HAP-1 (cell line): ENCODE measurements around the gene CLDN1.

Experiments used
- DNase-seq, 2 experiments: peaks; one replicate each; pipeline ENCODE4 v3.0.0-alpha.2; 2016 to 2020; ENCODE audit warnings: low spot score in 2 of 2
- H3K27me3 ChIP-seq: fragments of 250-450 bp; sonication (Bioruptor Pico); 2 replicates; pipeline ENCODE4 v1.5.1; 2020; ENCODE audit warnings: low read depth, mild to moderate bottlenecking, moderate library complexity
- H3K36me3 ChIP-seq: fragments of 250-450 bp; sonication (Bioruptor Pico); replicated peaks from 2 replicates; pipeline ENCODE4 v1.5.1; 2020; ENCODE audit warnings: mild to moderate bottlenecking
- H3K4me1 ChIP-seq: fragments of 250-450 bp; sonication (Bioruptor Pico); 2 replicates; pipeline ENCODE4 v1.5.1; 2020; ENCODE audit warnings: mild to moderate bottlenecking
- H3K4me3 ChIP-seq: fragments of 250-450 bp; sonication (Bioruptor Pico); 2 replicates; pipeline ENCODE4 v1.5.1; 2020; ENCODE audit warnings: mild to moderate bottlenecking, moderate library complexity
- H3K9me3 ChIP-seq: fragments of 250-450 bp; sonication (Bioruptor Pico); 2 replicates; pipeline ENCODE4 v1.5.1; 2020; ENCODE audit warnings: mild to moderate bottlenecking, moderate library complexity
- in situ Hi-C: fragments of 300-500 bp; cut with MboI; formaldehyde crosslinking; loops from 3 replicates; pipeline ENCODE4 v1.14.3; 2020; ENCODE audit warnings: low sequenced_read_pairs, inconsistent platforms, mixed read lengths

CLDN1 gene

DNA sequence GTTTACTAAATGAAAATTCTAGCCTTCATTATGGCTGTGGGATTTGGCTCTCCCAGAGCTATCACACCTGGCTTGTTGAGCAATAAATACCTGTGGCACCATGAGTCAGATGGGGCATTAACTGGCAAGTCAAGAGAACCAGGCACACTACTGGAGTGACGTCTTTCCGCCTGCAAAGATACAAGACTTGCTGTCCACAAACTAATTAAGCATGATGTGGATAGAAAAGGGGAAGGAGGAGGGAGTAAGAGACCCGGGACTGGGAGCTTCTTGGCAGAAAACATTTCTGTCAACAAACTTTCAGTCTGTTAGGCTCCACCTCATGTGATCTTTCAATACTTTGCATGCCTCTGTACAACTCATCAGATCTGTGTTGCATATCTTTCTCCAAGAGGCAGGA, 56.5 kb downstream of the CLDN1 start:
- no peaks in the 10 kb centered on the region for H3K4me1 ChIP-seq
- H3K36me3 ChIP-seq, result no peaks in the 10 kb centered on the region
- in situ Hi-C loops, result no loop called here
- no peaks in the 10 kb centered on the region for H3K27me3 ChIP-seq
- no peak overlapping the region for H3K4me3 ChIP-seq
- no peaks in the 10 kb centered on the region for H3K9me3 ChIP-seq
- DNase-seq, result no peak

DNA sequence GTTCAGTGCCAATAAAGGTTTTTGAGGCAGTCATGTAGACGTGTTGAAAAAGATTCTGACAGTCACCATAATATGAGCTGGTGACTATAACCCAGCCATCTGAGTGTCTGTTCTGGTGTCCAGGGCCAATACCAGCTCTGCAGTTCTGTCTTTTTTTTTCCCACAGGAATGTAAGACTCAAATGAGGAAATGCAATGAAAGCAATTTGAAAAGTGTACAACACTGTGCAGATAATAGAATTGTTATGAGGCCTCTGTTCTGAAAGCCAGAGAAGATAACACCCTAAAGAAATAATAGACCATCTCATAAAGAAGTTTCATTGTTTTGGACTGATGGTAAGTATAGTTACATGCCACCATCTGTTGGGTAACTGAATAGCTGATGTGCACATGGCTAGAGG, 57.1 kb downstream of the CLDN1 start:
- no peak overlapping the region for H3K4me3 ChIP-seq
- in situ Hi-C loops, result no loop called here
- H3K9me3 ChIP-seq, result no peaks in the 10 kb centered on the region
- DNase-seq, result no peak
- H3K27me3 ChIP-seq, result no peaks in the 10 kb centered on the region
- no peaks in the 10 kb centered on the region for H3K4me1 ChIP-seq
- H3K36me3 ChIP-seq, result no peaks in the 10 kb centered on the region

DNA sequence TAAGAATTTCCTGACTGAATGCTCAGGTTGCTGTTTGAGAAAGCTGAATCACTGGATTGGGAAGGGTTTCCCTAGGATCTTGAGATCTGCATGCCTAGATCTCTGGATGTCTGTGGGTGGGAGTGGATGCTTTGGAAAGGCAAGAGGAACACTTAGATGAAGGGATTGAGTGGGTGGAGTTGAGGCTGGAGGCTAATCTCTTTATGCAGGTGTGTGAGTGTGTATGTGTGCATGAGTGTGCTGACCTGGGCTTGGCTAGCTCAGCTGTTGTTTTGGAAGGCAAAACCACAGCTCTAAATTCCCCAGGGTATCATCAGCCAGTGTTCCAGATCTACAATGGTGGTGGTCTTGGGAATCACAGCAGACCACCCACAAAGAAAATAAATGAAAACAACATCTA, 60.5 kb downstream of the CLDN1 start:
- Histone ChIP-seq H3K27me3 (no peaks in the 10 kb centered on the region), H3K4me3 (no peak overlapping the region), H3K9me3 (no peaks in the 10 kb centered on the region), H3K36me3 (no peaks in the 10 kb centered on the region), H3K4me1 (no peaks in the 10 kb centered on the region)
- DNase-seq, result no peak
- in situ Hi-C loops, result no loop called here

DNA sequence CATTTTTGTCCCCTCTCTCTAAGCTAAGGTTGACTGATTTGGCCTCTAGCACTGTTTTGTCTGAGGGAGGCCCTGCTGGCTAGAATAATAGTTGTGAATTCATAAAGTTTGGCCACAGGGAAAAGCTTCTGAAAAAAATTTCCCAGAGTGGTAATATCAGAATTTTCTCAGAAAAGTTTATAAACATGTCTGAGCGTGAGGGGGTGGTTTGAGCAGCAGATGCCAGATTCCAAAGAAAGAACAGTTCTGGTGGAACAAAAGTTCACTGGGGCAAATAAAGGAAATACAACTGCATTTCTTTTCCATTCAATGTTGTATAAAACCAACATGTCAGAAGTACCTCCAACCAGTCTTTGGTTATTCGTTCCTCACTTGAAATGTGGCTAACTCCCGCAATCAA, 61.2 kb downstream of the CLDN1 start:
- DNase-seq, result no peak
- in situ Hi-C loops, result no loop called here
- H3K4me1 ChIP-seq, result no peaks in the 10 kb centered on the region
- H3K36me3 ChIP-seq, result no peaks in the 10 kb centered on the region
- no peak overlapping the region for H3K4me3 ChIP-seq
- no peaks in the 10 kb centered on the region for H3K27me3 ChIP-seq
- H3K9me3 ChIP-seq, result no peaks in the 10 kb centered on the region

DNA sequence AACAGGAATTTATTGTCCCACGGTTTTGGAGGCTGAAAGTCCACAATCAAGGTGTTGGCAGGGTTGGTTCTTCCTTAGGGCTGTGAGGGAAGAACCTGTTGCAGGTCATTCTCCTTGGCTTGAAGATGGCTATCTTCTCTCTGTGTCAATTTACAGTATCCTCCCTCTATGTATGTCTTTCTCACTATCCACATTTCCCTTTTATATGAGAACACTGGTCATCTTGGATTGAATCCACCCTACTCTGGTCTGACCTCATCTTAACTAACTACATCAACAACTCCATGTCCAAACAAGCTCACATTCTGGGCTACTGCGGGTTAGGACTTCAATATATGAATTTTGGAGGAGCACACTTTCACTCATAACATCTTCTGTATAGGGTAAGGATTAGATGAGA, 61.9 kb downstream of the CLDN1 start:
- Histone ChIP-seq H3K27me3 (no peaks in the 10 kb centered on the region), H3K36me3 (no peaks in the 10 kb centered on the region), H3K9me3 (no peaks in the 10 kb centered on the region), H3K4me3 (no peak overlapping the region), H3K4me1 (no peaks in the 10 kb centered on the region)
- DNase-seq, result no peak
- in situ Hi-C loops, result no loop called here

DNA sequence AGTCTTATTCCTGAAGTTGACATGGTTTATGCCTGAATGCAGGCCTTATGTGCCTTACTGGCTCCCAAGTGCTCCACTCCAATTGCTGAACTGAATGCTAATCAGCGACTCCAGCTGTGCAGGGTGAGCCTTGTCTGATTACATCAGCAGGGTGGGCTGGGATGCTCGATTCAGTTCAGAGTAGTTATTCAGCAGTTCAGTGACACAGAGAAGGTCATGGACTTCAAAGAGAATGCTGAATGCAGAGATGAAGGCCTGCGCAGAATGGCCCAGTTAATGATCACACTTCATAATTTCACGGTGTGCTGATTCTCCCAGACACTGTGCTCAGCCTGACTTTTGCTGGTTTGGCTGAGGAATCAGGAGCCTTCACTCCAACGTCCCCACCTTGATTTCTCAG, 63.6 kb downstream of the CLDN1 start:
- Histone ChIP-seq H3K27me3 (no peaks in the 10 kb centered on the region), H3K4me3 (no peak overlapping the region), H3K4me1 (no peaks in the 10 kb centered on the region), H3K36me3 (no peaks in the 10 kb centered on the region), H3K9me3 (no peaks in the 10 kb centered on the region)
- DNase-seq, result no peak
- in situ Hi-C loops, result no loop called here
